OCI-LY1 (cell line): ENCODE measurements around the gene RAB22A.

Source experiments
- H2AFZ ChIP-seq: fragments of 200-600 bp; sonication (generic), shearing (Covaris generic); 2 replicates; pipeline ENCODE4 v1.6.0; 2014; ENCODE audit warnings: antibody characterized with exemption, mild to moderate bottlenecking, low read length
- H3F3A ChIP-seq: fragments of 200-600 bp; sonication (generic), shearing (Covaris generic); 2 replicates; pipeline ENCODE4 v1.6.0; 2014; ENCODE audit warnings: mild to moderate bottlenecking, antibody characterized with exemption, low read length, moderate library complexity; ENCODE audit not compliant: insufficient read depth
- H3K27ac ChIP-seq: fragments of 200-600 bp; sonication (generic); 2 replicates; pipeline ENCODE4 v1.5.1; 2014; ENCODE audit warnings: low read length, mixed run types, mild to moderate bottlenecking, low read depth; ENCODE audit not compliant: poor library complexity, severe bottlenecking
- H3K27me3 ChIP-seq: fragments of 200-600 bp; sonication (generic); 2 replicates; pipeline ENCODE4 v1.6.0; 2014; ENCODE audit warnings: antibody characterized with exemption, mild to moderate bottlenecking, low read length, moderate library complexity; ENCODE audit not compliant: insufficient read depth
- H3K36me3 ChIP-seq: fragments of 200-600 bp; sonication (generic); 2 replicates; pipeline ENCODE4 v1.6.1; 2014; ENCODE audit warnings: mild to moderate bottlenecking, antibody characterized with exemption, low read length, moderate library complexity, mixed read lengths; ENCODE audit not compliant: insufficient read depth
- H3K4me1 ChIP-seq: fragments of 200-600 bp; sonication (generic); 2 replicates; pipeline ENCODE4 v1.5.1; 2014; ENCODE audit warnings: mild to moderate bottlenecking, low read length, moderate library complexity; ENCODE audit not compliant: insufficient read depth, severe bottlenecking
- H3K4me2 ChIP-seq: fragments of 200-600 bp; sonication (generic), shearing (Covaris generic); 2 replicates; pipeline ENCODE4 v1.6.1; 2014; ENCODE audit warnings: low read length
- H3K4me3 ChIP-seq: fragments of 200-600 bp; sonication (generic); 2 replicates; pipeline ENCODE4 v1.5.1; 2014; ENCODE audit warnings: low read length, low read depth, mild to moderate bottlenecking, mixed read lengths; ENCODE audit not compliant: poor library complexity, severe bottlenecking
- H3K79me2 ChIP-seq: fragments of 200-600 bp; shearing (Covaris generic); 2 replicates; pipeline ENCODE4 v1.6.1; 2016; ENCODE audit warnings: mixed run types, low read length, mixed read lengths; ENCODE audit not compliant: insufficient read depth
- H3K9ac ChIP-seq: fragments of 200-600 bp; sonication (generic), shearing (Covaris generic); 2 replicates; pipeline ENCODE4 v1.6.1; 2014; ENCODE audit warnings: mild to moderate bottlenecking, low read length, mixed read lengths
- H3K9me2 ChIP-seq: fragments of 200-600 bp; sonication (generic), shearing (Covaris generic); 2 replicates; pipeline ENCODE4 v1.6.1; 2014; ENCODE audit warnings: low read depth, mild to moderate bottlenecking, low read length, mixed read lengths
- H3K9me3 ChIP-seq: fragments of 200-600 bp; shearing (Covaris generic); 2 replicates; pipeline ENCODE4 v1.6.1; 2014; ENCODE audit warnings: low read length, mixed read lengths
- H4K20me1 ChIP-seq: fragments of 200-600 bp; sonication (generic), shearing (Covaris generic); 2 replicates; pipeline ENCODE4 v1.6.0; 2016; ENCODE audit warnings: mild to moderate bottlenecking, low read length; ENCODE audit not compliant: insufficient read depth
- CTCF ChIP-seq: fragments of 200-600 bp; sonication (generic), shearing (Covaris generic); IDR thresholded peaks from 2 replicates; pipeline ENCODE4 v1.5.1; 2017; ENCODE audit warnings: mild to moderate bottlenecking, antibody characterized with exemption, low read length, moderate library complexity, mixed read lengths
- EZH2 ChIP-seq: fragments of 200-600 bp; sonication (generic), shearing (Covaris generic); IDR thresholded peaks from 2 replicates; pipeline ENCODE4 v1.8.0; 2017; ENCODE audit warnings: borderline replicate concordance, mixed run types, mild to moderate bottlenecking, antibody characterized with exemption, low read length, moderate library complexity, mixed read lengths

Gene RAB22A

GRCh38 chr20:58405504-58406291, 96.2 kb downstream of the RAB22A start:
- peak overlapping the region; percentile 1; the same call in 1 of the 2 replicates for H3K9ac ChIP-seq
- H3K27me3 ChIP-seq: no peaks in the 10 kb centered on the region
- H4K20me1 ChIP-seq: 0 out of 2 replicates have a peak, but pooled peaks cover 3% of the 10 kb centered on the region
- H3K36me3 ChIP-seq: peaks cover 2% of the 10 kb centered on the region
- H2AFZ ChIP-seq: no peak overlapping the region
- H3K4me2 ChIP-seq: peak overlapping the region; percentile 12; the same call in 1 of the 2 replicates
- no peaks in the 10 kb centered on the region for H3K9me2 ChIP-seq
- H3F3A ChIP-seq: no peaks in the 10 kb centered on the region
- H3K9me3 ChIP-seq: no peaks in the 10 kb centered on the region
- peaks cover 92% of the 10 kb centered on the region for H3K79me2 ChIP-seq
- peak overlapping the region; percentile 66 for H3K27ac ChIP-seq
- TF ChIP-seq CTCF: no peak
- TF ChIP-seq EZH2: no peak
- H3K4me1 ChIP-seq: peaks cover 82% of the 10 kb centered on the region
- H3K4me3 ChIP-seq: no peak overlapping the region

- no peaks in the 10 kb centered on the region for H3K9me2 ChIP-seq
- H3K4me3 ChIP-seq: no peak overlapping the region
- H3K9ac ChIP-seq: no peak overlapping the region; the same call in 1 of the 2 replicates
- H3K79me2 ChIP-seq: peaks cover 92% of the 10 kb centered on the region
- H3F3A ChIP-seq: no peaks in the 10 kb centered on the region
- H3K9me3 ChIP-seq: no peaks in the 10 kb centered on the region
- 0 out of 2 replicates have a peak, but pooled peaks cover 3% of the 10 kb centered on the region for H4K20me1 ChIP-seq
- H3K4me2 ChIP-seq: peak overlapping the region; percentile 12; the same call in 1 of the 2 replicates
- no peak overlapping the region for H2AFZ ChIP-seq
- peaks cover 74% of the 10 kb centered on the region for H3K4me1 ChIP-seq
- TF ChIP-seq CTCF: no peak
- TF ChIP-seq EZH2: no peak
- H3K27ac ChIP-seq: peak overlapping the region; percentile 66
- no peaks in the 10 kb centered on the region for H3K27me3 ChIP-seq
- H3K36me3 ChIP-seq: peaks cover 9% of the 10 kb centered on the region
These were observed 97.0 kb downstream of the RAB22A start for GRCh38 chr20:58406422-58407001.

- H3K27ac ChIP-seq: peak overlapping the region; percentile 49
- no peaks in the 10 kb centered on the region for H3K9me2 ChIP-seq
- TF ChIP-seq EZH2 (no peak), CTCF (no peak)
- peaks cover 9% of the 10 kb centered on the region for H3K36me3 ChIP-seq
- 0 out of 2 replicates have a peak, but pooled peaks cover 3% of the 10 kb centered on the region for H4K20me1 ChIP-seq
- H3K4me1 ChIP-seq: peaks cover 66% of the 10 kb centered on the region
- no peak overlapping the region for H3K4me3 ChIP-seq
- H2AFZ ChIP-seq: no peak overlapping the region
- H3F3A ChIP-seq: no peaks in the 10 kb centered on the region
- H3K9me3 ChIP-seq: no peaks in the 10 kb centered on the region
- H3K4me2 ChIP-seq: peak overlapping the region; percentile 40; the same call in 1 of the 2 replicates
- H3K9ac ChIP-seq: no peak overlapping the region
- H3K27me3 ChIP-seq: no peaks in the 10 kb centered on the region
- H3K79me2 ChIP-seq: peaks cover 92% of the 10 kb centered on the region
These were observed 97.8 kb downstream of the RAB22A start for GRCh38 chr20:58407201-58407873.
